Coronary artery (tissue), 2 donors: ENCODE data around the gene SPTLC2.

ENCODE experiments used
- DNase-seq: peaks from one replicate; pipeline ENCODE4 v3.0.0-alpha.2; 2017; ENCODE audit warnings: low spot score
- H3K27ac ChIP-seq, 2 donors: fragments of 200-600 bp; sonication (generic); one replicate each; pipeline ENCODE4 v1.5.1; 2016 to 2019
- H3K4me3 ChIP-seq: fragments of 200-600 bp; sonication (generic); 2 replicates; pipeline ENCODE4 v1.5.1; 2016; ENCODE audit warnings: mild to moderate bottlenecking, moderate library complexity
- TF ChIP-seq, protein P1 (sequence below): fragments of 200-600 bp; sonication (generic); IDR thresholded peaks from one replicate; pipeline ENCODE4 v1.5.1; 2019; ENCODE audit warnings: antibody characterized with exemption

SPTLC2 gene

DNA sequence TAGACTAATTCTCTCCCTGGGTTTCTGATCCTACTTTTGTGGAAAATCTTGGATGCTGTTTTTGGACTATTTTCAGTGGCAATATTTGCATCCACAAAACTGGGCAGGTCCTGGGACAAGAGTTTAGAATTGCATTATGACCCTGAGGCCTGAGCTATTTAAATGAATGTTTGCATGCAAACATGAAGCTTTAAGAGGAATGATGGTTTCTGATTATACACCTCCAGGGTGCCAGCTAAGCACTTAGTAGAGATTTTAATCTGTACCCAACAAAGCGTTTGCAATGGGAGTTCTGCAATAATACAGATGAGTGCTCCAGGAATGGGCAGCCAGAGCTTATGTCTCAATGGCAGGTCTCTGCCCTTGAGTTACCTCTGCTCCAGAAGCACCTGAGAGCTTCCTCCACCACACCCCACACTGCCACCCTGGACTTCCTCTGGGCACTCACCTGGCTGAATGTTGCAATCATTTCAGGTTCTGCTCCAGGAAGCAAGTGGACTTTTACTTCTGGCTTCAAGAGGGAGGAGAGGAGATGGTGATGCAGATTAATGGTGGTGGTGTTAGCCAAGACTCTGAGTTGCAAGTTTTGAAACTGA lies 6.0 kb upstream of the SPTLC2 start:
- no peak for DNase-seq

DNA sequence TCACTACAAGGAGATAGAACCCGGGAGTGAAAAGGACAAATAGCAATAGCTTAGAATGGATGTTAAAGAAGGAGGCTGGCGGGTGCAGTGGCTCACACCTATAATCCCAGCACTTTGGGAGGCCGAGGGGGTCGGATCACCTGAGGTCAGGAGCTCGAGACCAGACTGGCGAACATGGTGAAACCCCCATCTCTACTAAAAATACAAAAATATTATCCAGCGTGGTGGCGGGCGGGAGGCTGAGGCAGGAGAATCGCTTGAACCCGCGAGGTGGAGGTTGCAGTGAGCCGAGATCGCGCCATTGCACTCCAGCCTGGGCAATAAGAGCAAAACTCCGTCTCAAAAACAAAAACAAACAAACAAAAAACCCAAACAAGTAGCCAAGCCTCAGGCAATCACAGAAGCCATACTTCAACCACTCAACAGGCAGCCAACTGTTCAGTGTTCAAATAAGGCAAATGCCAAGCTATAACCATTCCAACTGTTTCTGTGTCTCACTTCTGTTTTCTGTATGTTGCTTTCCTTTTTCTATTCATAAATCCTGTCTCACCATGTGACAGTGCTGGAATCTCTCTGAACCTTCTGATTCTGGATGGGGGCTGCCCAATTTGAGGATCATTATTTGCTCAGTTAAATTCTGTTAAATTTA lies 3.9 kb upstream of the SPTLC2 start:
- H3K4me3 ChIP-seq, result no peak overlapping the region
- DNase-seq, result no peak
- H3K27ac ChIP-seq, result no peak overlapping the region
- TF ChIP-seq, protein P1, sequence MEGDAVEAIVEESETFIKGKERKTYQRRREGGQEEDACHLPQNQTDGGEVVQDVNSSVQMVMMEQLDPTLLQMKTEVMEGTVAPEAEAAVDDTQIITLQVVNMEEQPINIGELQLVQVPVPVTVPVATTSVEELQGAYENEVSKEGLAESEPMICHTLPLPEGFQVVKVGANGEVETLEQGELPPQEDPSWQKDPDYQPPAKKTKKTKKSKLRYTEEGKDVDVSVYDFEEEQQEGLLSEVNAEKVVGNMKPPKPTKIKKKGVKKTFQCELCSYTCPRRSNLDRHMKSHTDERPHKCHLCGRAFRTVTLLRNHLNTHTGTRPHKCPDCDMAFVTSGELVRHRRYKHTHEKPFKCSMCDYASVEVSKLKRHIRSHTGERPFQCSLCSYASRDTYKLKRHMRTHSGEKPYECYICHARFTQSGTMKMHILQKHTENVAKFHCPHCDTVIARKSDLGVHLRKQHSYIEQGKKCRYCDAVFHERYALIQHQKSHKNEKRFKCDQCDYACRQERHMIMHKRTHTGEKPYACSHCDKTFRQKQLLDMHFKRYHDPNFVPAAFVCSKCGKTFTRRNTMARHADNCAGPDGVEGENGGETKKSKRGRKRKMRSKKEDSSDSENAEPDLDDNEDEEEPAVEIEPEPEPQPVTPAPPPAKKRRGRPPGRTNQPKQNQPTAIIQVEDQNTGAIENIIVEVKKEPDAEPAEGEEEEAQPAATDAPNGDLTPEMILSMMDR, result no peak

More for the DNA sequence above, 6.0 kb upstream of the SPTLC2 start:
- TF ChIP-seq, protein P1, result no peak
- Histone ChIP-seq H3K4me3 (no peak overlapping the region), H3K27ac (no peak overlapping the region)

DNA sequence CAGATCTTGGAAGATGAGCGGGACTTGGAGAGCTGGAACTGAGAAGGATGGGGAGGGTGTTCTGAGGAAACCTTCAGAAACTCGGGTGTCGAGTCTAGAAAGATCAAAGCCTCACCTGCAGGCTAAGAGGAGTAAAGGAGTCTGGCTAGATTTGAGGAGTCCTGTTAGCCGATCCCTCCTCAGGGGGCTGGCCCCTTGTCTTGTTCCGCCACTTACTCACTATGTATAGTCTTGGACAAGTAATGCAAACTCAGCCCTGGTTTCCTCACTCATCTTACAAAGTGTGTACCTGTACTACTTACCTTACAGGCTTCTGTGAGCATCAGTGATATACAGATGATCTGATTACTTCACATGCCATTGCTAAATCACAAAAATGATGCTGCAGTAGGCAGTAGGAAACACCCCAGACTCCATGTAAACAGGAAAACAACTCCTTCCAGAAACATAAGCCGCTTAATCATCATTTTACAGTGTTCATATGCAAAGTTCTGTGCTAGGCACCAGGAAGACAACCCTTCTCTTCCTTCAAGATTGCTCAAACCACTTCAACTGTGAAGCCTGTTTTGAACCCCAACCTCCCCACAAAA lies 2.0 kb upstream of the SPTLC2 start:
- Histone ChIP-seq H3K27ac (no peak overlapping the region), H3K4me3 (no peak overlapping the region)
- no peak for DNase-seq
- TF ChIP-seq, protein P1, result no peak

DNA sequence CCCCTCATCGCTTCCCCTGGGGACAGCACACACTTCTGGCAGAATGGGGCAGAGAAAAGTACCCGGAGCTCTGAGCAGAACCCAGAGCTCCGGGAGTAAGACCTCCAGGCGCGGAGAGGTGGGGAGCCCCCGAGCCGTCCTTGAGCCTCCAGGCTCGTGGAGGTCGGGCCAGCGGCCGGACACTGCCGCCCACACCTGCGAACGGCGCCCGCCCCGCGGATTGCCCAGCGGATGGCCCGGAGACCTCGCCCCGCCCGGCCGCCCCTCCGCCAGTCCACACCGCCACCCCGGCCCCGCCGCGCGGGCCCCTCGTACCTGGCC lies 344 bp downstream of the SPTLC2 start:
- H3K4me3 ChIP-seq, result peak overlapping the region; percentile 93
- DNase-seq, result no peak
- H3K27ac ChIP-seq, result peak overlapping the region; percentile 54 to 90
- TF ChIP-seq, protein P1, result no peak

DNA sequence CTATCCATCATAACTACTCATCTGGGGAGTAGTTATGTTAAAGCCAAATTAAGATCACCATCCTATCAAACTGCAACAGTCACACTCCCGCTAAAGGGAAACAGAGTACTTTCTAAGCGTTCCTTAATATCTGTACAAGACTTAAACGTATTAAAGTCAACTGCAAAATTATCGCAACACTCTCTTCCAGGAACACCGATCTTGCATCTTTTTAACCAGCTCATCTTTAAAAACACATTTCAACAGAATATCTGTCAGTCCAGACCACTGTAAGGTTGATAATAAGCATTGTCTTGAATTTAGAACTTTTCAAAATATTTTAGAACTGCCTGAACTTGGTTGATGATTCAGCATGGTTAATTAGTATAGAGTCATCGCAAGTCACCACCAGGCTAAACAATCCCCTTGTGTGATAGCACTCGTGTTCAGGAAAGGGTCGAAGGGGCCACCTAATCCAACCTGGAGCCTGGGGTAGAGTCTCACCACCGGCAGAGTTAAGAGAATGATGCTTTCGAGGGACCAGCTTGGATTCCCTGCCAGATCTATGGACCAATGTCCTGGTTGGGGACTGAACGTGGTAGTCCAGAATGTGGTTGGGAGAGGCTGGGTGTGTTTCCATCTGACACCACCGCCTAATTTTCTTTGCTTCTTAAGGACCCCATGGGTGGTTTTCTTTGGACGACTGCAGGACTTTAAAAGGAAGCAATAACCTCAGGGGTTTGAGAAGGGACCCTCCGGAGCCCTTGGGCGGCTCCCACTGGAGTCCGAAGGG lies 890 bp downstream of the SPTLC2 start:
- TF ChIP-seq, protein P1, result no peak
- H3K4me3 ChIP-seq, result peak overlapping the region; percentile 93
- no peak for DNase-seq
- peak overlapping the region; percentile 54 to 90 for H3K27ac ChIP-seq

DNA sequence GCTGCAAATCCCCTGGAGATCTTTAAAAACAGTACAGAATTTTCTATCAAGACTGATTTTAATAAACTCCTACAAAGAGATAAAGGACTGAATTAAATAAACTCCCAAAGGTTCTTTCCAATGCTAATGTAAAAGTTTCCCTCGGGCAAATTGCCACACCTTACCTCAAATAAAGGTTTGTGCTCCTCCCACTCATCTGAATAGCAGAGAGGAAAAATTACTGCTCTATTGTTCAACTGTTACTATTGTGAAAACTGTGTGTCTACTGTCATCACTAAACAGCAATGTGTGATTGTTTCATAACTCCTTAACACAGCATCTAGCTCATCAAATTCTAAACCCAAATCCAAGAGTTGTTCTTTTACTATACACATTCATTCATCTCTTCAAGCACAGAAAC lies 3.2 kb downstream of the SPTLC2 start:
- Histone ChIP-seq H3K27ac (no peak overlapping the region), H3K4me3 (no peak overlapping the region)
- TF ChIP-seq, protein P1, result no peak
- DNase-seq, result no peak
